Measurements from ENCODE around the gene STXBP4.
"Not testable (repeated sequence)": the region's sequence is repeated elsewhere in the genome, so short reads cannot be mapped to it uniquely, and the experiment has no call there.

STXBP4 gene

GRCh38 chr17:55057184-55057583 lies 88.6 kb downstream of the STXBP4 start:
- no peak for FAIRE-seq

- no peak for FAIRE-seq
These were observed 91.2 kb downstream of the STXBP4 start for GRCh38 chr17:55059724-55060123.

- no peak for FAIRE-seq
These were observed 94.4 kb downstream of the STXBP4 start for GRCh38 chr17:55062921-55063320.

GRCh38 chr17:55063885-55064874 lies 95.6 kb downstream of the STXBP4 start:
- FAIRE-seq: no peak

- no peak for FAIRE-seq
These were observed 99.3 kb downstream of the STXBP4 start for GRCh38 chr17:55067697-55068439.

- no peak for FAIRE-seq
These were observed 100.6 kb downstream of the STXBP4 start for GRCh38 chr17:55068862-55069811.

GRCh38 chr17:55069983-55070529 lies 101.5 kb downstream of the STXBP4 start:
- FAIRE-seq: no peak

- FAIRE-seq: no peak
These were observed 104.3 kb downstream of the STXBP4 start for GRCh38 chr17:55072898-55073297.

GRCh38 chr17:55073467-55073866 lies 104.9 kb downstream of the STXBP4 start:
- FAIRE-seq: not testable (repeated sequence)

GRCh38 chr17:55081559-55081958 lies 113.0 kb downstream of the STXBP4 start:
- FAIRE-seq: no peak

GRCh38 chr17:55086635-55087058 lies 118.1 kb downstream of the STXBP4 start:
- no peak for FAIRE-seq

- FAIRE-seq: no peak
These were observed 120.7 kb downstream of the STXBP4 start for GRCh38 chr17:55089256-55089655.

GRCh38 chr17:55090079-55090492 lies 121.5 kb downstream of the STXBP4 start:
- FAIRE-seq: no peak

- FAIRE-seq: no peak
These were observed 124.8 kb downstream of the STXBP4 start for GRCh38 chr17:55093353-55093752.

GRCh38 chr17:55098765-55099164 lies 130.2 kb downstream of the STXBP4 start:
- FAIRE-seq: no peak

- FAIRE-seq: no peak
These were observed 142.0 kb downstream of the STXBP4 start for GRCh38 chr17:55110521-55110920.

GRCh38 chr17:55114283-55114682 lies 145.7 kb downstream of the STXBP4 start:
- no peak for FAIRE-seq

- no peak for FAIRE-seq
These were observed 147.9 kb downstream of the STXBP4 start for GRCh38 chr17:55116440-55116914.

- FAIRE-seq: no peak
These were observed 148.6 kb downstream of the STXBP4 start for GRCh38 chr17:55117164-55117563.

- FAIRE-seq: no peak
These were observed 152.1 kb downstream of the STXBP4 start for GRCh38 chr17:55120651-55121050.

GRCh38 chr17:55121268-55121667 lies 152.7 kb downstream of the STXBP4 start:
- FAIRE-seq: no peak

GRCh38 chr17:55122114-55122513 lies 153.5 kb downstream of the STXBP4 start:
- FAIRE-seq: no peak
